Posterior vena cava (tissue), 2 donors: ENCODE results near the gene CLEC16A. TPM values are rescaled to one million over a fixed set of nuclear protein-coding genes. Genes with fewer than 3 reads are reported as not detected.

ENCODE experiments used
- DNase-seq: peaks from one replicate; pipeline ENCODE4 v3.0.0-alpha.2; 2020; ENCODE audit warnings: low spot score
- intact Hi-C, 2 donors: fragments of 100-400 bp; cut with DNase I; formaldehyde crosslinking; loops; one replicate each; pipeline versions ENCODE4 v1.14.1 to v1.14.2; 2022 to 2023
- total RNA-seq, 2 donors: library from RNA; stranded (reverse); fragmentation: NEBNext Ultra II Directional; extraction: Animal tissue kit (Norgen Biotek cat#: 25700); gene quantifications; one replicate each; pipeline ENCODE4 v1.2.1, GENCODE V29; 2021
- donor health status: DM: yes; HTN: yes; CAD: no.
- donor health status: DM: yes; HTN: yes; CAD: no.

CLEC16A gene
- total RNA-seq, 2 donors from 2014 or later = 19.4 to 20.1 TPM

DNA sequence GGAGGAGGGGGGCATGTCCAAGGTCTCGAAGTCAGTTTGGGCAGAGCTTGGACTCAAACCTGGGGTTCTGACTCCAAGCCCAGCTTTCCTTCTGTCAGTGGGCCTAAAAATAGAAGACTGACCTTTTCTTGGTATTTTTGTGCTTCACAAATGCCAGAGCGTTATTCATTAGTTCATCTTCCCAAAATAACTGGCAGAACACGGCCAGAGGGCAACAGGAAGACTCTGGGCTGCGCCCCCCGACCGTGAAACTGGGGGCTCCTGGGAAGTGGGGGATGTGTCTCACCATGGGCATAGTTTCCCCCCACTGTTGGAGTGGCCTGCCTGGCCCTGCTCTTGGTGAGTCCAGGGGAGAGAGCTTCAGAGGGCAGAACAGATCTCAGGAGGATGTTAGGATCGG lies 217.6 kb downstream of the CLEC16A start:
- intact Hi-C loops = loop anchor here in 1 of 2 donors (10.0 kb wide), 1 partner anchor 167 kb away; no protein-coding TSS in a partner anchor

DNA sequence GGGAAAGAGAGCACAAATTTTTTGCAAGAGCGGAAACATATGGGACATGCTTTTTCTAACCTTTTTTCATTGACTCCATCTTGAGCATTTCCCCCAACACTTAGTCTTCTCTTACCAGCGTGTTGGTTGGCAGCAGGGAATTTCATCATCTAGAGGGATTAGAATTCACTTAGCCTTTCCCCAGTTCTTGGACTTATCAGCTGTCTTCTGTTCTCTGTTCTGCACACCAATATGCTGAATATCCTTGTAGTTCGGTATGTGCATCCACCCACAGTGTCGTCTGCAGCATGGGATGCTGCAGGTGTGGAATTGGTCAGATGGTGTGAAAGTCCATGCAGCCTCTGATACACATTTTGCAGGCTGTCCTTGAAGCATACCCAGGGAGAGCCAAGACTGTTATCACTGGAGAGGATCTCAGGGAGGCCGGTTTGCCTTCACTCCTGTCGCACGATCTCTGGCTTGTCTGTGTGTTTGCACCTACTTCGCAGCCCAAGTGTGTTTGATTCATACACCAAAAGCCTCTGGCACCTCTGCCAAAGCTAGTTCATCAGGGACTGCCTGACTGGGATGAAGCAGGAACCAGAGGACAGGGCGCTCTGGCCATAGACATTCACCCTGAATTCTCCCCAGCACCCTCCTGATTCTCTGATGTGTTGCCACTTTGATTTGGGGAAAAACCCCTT lies 218.4 kb downstream of the CLEC16A start:
- intact Hi-C loops = loop anchor here in 1 of 2 donors (10.0 kb wide), 1 partner anchor 168 kb away; no protein-coding TSS in a partner anchor
- no peak for DNase-seq

More for the DNA sequence above, 217.6 kb downstream of the CLEC16A start:
- DNase-seq = no peak

DNA sequence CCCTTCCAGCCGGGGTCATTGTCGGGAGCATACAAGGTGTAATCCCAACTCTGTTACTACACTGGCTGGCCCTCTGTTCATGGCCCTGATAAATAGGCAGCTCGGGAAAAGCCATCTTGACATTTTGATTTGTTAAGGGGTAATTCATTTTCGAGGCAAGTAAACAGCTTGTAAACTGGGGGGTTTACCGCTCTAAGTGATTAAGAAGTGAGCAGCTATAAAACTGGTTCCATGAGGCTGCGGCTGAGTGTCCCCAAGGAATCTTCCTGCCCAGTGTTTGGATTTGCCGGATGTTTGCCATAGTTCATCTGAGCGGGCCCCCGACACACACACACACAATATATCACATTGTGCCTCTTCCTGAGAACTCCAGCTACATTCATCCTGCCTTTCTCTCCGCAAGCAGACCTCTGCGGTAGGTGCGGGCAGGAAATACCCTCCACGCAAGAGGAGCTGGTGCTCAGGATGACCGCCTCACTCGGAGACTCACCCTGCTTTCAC lies 219.4 kb downstream of the CLEC16A start:
- no peak for DNase-seq
- intact Hi-C loops = loop anchor here in 1 of 2 donors (10.0 kb wide), 1 partner anchor 169 kb away; no protein-coding TSS in a partner anchor

GRCh38 chr16:11164482-11165270 lies 220.3 kb downstream of the CLEC16A start:
- intact Hi-C loops = loop anchor here in 1 of 2 donors (10.0 kb wide), 1 partner anchor 170 kb away; no protein-coding TSS in a partner anchor

GRCh38 chr16:11165349-11165748 lies 221.0 kb downstream of the CLEC16A start:
- intact Hi-C loops = loop anchor here in 1 of 2 donors (10.0 kb wide), 1 partner anchor 171 kb away; no protein-coding TSS in a partner anchor
- no peak for DNase-seq

More at GRCh38 chr16:11164482-11165270, 220.3 kb downstream of the CLEC16A start:
- no peak for DNase-seq

DNA sequence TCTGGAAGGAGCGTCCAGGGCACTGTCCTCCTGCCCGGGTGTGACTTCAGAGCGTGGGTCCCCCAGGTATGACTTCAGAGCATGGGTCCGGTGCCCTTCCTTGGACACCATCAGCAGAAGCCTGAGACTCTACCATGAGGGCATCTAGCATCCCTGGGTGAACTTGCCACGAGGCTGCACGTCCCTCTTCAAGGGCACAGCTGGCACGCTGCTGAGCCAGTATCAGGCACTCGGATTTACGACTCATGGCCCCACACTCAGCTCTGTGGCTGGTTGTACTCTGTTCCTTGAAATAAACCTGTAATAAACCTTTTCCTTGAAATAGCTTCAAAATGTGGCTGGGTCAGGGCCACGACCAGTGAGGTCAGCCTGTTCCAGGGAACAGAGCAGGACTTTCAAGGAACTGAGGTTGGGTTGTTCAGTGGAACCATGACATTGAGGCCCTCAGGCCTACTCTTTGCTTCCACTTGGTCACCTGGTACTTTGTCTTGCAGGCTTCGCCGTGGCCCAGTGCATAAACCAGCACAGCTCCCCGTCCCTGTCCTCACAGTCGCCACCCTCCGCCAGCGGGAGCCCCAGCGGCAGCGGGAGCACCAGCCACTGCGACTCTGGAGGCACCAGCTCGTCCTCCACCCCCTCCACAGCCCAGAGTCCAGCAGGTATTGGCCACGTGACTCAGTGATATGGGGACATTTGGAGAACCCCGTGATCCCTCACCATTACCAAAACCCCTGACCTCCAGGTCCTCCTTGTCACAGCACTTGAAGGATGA lies 221.7 kb downstream of the CLEC16A start:
- DNase-seq = no peak
- intact Hi-C loops = loop anchor here in 1 of 2 donors (10.0 kb wide), 1 partner anchor 171 kb away; no protein-coding TSS in a partner anchor

GRCh38 chr16:11167581-11167980 lies 223.2 kb downstream of the CLEC16A start:
- intact Hi-C loops = loop anchor here in 1 of 2 donors (10.0 kb wide), 1 partner anchor 173 kb away; no protein-coding TSS in a partner anchor
- no peak for DNase-seq

GRCh38 chr16:11168386-11169051 lies 224.2 kb downstream of the CLEC16A start:
- no peak for DNase-seq
- intact Hi-C loops = loop anchor here in 1 of 2 donors (10.0 kb wide), 1 partner anchor 174 kb away; no protein-coding TSS in a partner anchor

GRCh38 chr16:11169641-11170040 lies 225.3 kb downstream of the CLEC16A start:
- no peak for DNase-seq
- intact Hi-C loops = loop anchor here in 1 of 2 donors (10.0 kb wide), 1 partner anchor 175 kb away; no protein-coding TSS in a partner anchor

- intact Hi-C loops = no loop called here
- DNase-seq = no peak
Measured at GRCh38 chr16:11170201-11170600, 225.8 kb downstream of the CLEC16A start.

DNA sequence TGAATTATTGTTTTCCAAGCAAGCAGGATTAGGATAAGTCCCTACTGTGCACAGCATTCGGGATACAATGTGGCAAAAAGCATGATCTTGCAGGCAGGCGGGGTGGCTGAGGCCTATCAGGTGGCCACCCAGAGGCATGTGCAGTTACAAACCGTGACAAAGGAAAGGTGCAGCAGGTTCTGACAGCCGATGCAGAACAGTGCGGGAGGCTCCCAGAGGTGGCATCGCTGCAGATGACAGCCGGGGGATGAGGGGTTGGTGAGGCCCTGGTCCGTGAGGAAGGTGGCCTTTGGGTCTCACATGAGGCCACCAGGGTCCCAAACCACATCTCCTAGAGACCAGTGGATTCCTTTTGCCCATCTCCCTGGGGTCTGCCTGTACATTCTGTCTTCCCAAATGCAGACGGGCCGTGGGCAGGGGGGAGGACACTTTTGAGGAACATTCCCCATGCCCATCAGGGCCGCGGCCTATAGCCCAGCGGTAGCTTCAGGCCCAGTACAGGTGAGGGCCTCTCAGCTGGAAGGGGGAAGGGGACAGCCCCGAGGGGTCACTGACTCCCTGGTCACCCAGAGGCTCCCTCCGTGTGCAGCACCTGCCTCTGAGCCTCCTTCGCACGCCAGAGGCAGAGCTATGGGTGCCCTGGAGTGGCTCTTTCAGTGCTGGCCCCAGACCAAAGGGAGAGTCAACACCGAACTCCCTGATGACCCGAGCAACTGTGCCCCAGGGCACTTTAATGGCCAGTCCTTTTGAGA lies 226.5 kb downstream of the CLEC16A start:
- DNase-seq = no peak
- intact Hi-C loops = no loop called here

DNA sequence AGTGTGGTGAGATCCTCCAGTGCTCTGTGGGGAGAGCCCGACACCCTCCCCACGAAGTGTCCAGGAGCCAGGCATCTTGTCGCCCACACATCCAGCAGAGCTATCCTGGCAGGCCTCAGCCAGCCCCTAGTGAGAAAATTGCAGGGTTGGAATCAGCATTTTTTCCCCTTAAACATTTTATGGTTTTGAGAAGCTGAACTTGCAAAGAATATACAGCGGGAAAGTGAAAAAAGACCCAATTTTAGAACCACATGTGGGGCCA lies 227.0 kb downstream of the CLEC16A start:
- DNase-seq = no peak
- intact Hi-C loops = no loop called here

GRCh38 chr16:11171757-11172299 lies 227.5 kb downstream of the CLEC16A start:
- intact Hi-C loops = no loop called here
- DNase-seq = no peak

DNA sequence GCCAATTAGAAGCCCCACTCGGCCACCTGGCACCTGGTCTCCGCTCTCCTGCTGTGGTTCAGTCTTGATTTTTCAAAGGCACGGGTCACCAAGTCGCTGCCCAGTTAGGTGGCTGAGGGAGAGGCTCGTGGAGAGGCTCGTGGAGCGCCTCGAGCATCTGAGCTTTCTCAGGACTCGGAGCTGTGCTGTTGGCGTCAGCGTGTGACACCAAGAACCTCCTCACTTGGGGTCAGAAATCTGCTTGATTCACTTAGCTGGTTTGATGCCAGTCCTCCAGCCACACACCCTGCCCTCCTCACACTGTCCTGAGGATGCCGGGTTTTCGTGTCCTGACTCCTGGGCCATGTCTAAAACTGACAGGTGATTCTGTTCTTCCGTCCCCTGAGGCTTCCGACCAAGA lies 229.1 kb downstream of the CLEC16A start:
- DNase-seq = no peak
- intact Hi-C loops = no loop called here

DNA sequence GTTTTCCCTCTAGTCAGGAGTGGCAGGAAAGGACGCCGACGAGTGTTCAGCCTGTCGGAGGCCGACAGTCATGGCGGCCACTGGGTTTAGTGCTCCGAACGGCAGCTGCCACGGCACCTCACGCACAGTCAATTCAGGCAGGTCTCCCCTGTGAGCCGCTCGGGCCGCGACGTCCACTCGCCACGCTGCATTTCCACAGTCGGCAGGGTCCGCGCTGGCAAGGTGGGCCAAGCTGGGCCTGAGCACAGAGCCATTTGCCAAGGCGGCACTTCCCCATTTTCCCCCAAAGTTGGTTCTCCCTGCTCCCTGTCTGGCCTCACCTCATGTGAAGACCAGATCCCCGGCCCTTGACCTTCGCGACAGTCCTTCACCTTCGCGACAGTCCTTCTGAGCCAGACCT lies 229.8 kb downstream of the CLEC16A start:
- DNase-seq = no peak
- intact Hi-C loops = no loop called here

GRCh38 chr16:11175106-11175786 lies 230.9 kb downstream of the CLEC16A start:
- intact Hi-C loops = no loop called here
- no peak for DNase-seq

GRCh38 chr16:11175787-11176341 lies 231.5 kb downstream of the CLEC16A start:
- intact Hi-C loops = no loop called here
- no peak for DNase-seq
